Measurements from ENCODE around the gene MYH15. TPM values are rescaled to one million over a fixed set of nuclear protein-coding genes. Genes with fewer than 3 reads are reported as not detected.

MYH15 gene
- total RNA-seq, 6 experiments from 2014 or later: 0.19 to 0.59 (median 0.31) TPM

GRCh38 chr3:108538083-108538482 is 27.7 kb upstream of the MYH15 start:
- TF ChIP-seq CTCF (IDR thresholded peaks at IDR 0.05): no peak
- H3K4me3 Mint-ChIP-seq: no peak overlapping the region
- H3K9me3 Mint-ChIP-seq: no peaks in the 10 kb centered on the region
- H3K27ac Mint-ChIP-seq: no peak overlapping the region
- peaks cover 4% of the 10 kb centered on the region; the same call in 1 of the 2 replicates for H3K36me3 Mint-ChIP-seq (ENCODE audit: low read depth)
- H3K4me1 Mint-ChIP-seq (ENCODE audit: low read depth): no peaks in the 10 kb centered on the region
- DNase-seq: no peak
- no peaks in the 10 kb centered on the region for H3K27me3 Mint-ChIP-seq (ENCODE audit: insufficient read depth)

DNA sequence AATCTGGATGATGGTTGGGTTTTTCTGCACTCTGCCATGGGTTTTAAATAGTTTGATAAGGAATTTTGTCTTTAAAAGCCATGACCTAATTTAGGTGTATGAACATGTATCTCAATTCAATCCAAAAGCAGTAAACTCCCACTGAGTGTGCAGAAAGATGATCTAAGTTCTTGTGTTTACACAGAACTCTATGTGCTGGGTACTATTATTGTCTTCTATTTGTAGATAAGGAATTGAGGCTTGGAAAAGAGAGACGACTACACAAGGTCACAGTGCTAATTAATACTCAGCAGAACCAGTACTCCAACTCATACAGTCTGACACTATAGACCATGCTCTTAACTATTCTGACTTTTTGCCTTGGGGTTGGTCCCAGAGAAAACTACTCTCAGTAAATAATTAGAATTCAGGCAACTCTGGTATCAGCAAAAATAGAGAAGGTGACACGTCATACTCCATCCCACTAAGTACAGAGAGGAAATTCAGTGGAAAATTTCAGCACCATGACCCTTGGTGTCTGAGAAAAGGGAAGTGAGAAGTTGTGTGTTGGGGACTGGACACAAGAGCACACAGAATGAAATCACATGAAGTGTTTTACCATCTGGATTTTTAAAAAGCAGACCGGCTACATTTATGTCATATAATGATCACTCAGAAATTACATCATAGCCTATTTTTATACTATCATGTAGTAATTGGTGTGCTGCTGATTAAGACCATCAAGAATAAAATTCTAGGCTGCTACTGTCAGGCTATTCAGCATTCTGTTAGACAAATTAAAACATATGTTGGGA is 18.3 kb upstream of the MYH15 start:
- peaks cover 2% of the 10 kb centered on the region for H3K27me3 Mint-ChIP-seq (ENCODE audit: insufficient read depth)
- no peaks in the 10 kb centered on the region for H3K9me3 Mint-ChIP-seq
- no peaks in the 10 kb centered on the region for H3K36me3 Mint-ChIP-seq (ENCODE audit: low read depth)
- DNase-seq: no peak
- no peak overlapping the region for H3K27ac Mint-ChIP-seq
- no peaks in the 10 kb centered on the region for H3K4me1 Mint-ChIP-seq (ENCODE audit: low read depth)
- no peak overlapping the region for H3K4me3 Mint-ChIP-seq
- TF ChIP-seq CTCF (IDR thresholded peaks at IDR 0.05): no peak

DNA sequence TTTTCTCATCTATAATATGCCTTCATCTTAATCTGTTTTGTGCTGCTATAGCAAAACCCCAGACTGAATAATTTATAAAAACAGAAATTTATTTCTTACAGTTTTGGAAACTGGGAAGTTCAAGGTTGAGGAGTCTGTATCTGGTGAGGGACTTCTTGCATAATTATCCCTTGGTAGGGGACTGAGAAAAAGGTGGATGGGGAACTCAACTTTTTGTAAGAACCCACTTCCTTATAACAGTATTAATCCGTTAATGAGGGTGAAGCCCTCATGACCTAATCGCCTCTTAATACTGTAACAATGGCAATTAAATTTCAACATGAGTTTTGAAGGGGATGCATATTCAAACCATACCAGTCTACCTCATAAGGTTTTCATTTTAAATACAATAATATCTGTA is 17.4 kb upstream of the MYH15 start:
- H3K4me3 Mint-ChIP-seq: no peak overlapping the region
- no peaks in the 10 kb centered on the region for H3K36me3 Mint-ChIP-seq (ENCODE audit: low read depth)
- H3K27ac Mint-ChIP-seq: no peak overlapping the region
- no peaks in the 10 kb centered on the region for H3K9me3 Mint-ChIP-seq
- no peak for DNase-seq
- H3K27me3 Mint-ChIP-seq (ENCODE audit: insufficient read depth): peaks cover 2% of the 10 kb centered on the region
- TF ChIP-seq CTCF (IDR thresholded peaks at IDR 0.05): no peak
- no peaks in the 10 kb centered on the region for H3K4me1 Mint-ChIP-seq (ENCODE audit: low read depth)

- DNase-seq: no peak
- no peaks in the 10 kb centered on the region for H3K36me3 Mint-ChIP-seq (ENCODE audit: low read depth)
- no peaks in the 10 kb centered on the region for H3K4me1 Mint-ChIP-seq (ENCODE audit: low read depth)
- no peaks in the 10 kb centered on the region for H3K9me3 Mint-ChIP-seq
- no peak for TF ChIP-seq CTCF (IDR thresholded peaks at IDR 0.05)
- H3K4me3 Mint-ChIP-seq: no peak overlapping the region
- no peak overlapping the region for H3K27ac Mint-ChIP-seq
- H3K27me3 Mint-ChIP-seq (ENCODE audit: insufficient read depth): peaks cover 2% of the 10 kb centered on the region
Measured at GRCh38 chr3:108527109-108527508, 16.7 kb upstream of the MYH15 start.

- Mint-ChIP-seq H3K27ac (no peak overlapping the region), H3K36me3 (ENCODE audit: low read depth) (no peaks in the 10 kb centered on the region), H3K9me3 (no peaks in the 10 kb centered on the region), H3K4me1 (ENCODE audit: low read depth) (no peaks in the 10 kb centered on the region), H3K4me3 (no peak overlapping the region), H3K27me3 (ENCODE audit: insufficient read depth) (peaks cover 7% of the 10 kb centered on the region)
- no peak for TF ChIP-seq CTCF (IDR thresholded peaks at IDR 0.05)
- DNase-seq: no peak
Measured at GRCh38 chr3:108525971-108526370, 15.6 kb upstream of the MYH15 start.

All from HFFc6 (cell line).